GM18907 (cell line): ENCODE measurements around the gene PROB1.
"Not testable (repeated sequence)": the region's sequence is repeated elsewhere in the genome, so short reads cannot be mapped to it uniquely, and the experiment has no call there.

Source experiments
- ATAC-seq: cut with Tn5 transposase; IDR thresholded peaks from one replicate; pipeline ENCODE4 v1.9.1; 2021; ENCODE audit warnings: mild to moderate bottlenecking, moderate library complexity; ENCODE audit not compliant: unreplicated experiment

PROB1 gene

DNA sequence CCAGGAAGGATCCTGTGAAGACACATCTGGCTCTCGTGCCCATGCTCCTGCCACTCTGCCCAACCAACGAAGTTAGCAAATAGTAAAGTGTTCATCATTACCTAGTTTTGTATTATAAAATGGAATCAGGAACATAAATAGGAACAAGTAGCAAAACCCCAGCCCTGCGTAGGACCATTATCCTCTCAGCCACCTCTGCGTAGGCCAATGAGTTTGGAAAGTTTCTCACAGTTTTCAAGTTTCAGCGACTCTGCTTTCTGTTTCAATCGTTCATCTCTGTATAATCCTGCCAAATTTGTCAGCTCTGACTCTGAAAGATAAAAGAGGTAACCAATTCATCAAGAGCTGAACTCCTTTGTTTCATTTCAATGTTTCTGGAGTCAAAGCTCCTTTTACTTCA, 19.1 kb upstream of the PROB1 start:
- no peak for ATAC-seq

DNA sequence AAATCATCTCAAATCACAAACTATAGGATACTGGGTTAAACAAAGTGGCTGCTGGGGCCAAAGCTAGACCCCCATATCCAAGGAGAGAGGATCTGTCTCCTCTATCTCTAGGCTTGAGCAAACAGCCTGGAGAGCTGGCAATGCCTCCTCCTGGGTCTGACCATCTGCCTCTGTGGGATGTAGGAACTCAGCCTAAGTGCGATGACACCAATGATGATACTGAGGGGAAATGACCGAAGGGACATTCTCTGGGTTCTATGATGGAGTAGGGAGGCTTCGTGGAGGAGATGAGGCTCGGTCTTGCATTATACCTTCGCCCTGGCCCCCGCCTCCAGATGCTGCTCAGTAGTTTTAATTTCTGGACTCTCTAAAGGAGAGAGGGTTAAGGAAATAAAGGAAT, 18.2 kb upstream of the PROB1 start:
- ATAC-seq = no peak

GRCh38 chr5:139410993-139411828, 16.3 kb upstream of the PROB1 start:
- no peak for ATAC-seq

DNA sequence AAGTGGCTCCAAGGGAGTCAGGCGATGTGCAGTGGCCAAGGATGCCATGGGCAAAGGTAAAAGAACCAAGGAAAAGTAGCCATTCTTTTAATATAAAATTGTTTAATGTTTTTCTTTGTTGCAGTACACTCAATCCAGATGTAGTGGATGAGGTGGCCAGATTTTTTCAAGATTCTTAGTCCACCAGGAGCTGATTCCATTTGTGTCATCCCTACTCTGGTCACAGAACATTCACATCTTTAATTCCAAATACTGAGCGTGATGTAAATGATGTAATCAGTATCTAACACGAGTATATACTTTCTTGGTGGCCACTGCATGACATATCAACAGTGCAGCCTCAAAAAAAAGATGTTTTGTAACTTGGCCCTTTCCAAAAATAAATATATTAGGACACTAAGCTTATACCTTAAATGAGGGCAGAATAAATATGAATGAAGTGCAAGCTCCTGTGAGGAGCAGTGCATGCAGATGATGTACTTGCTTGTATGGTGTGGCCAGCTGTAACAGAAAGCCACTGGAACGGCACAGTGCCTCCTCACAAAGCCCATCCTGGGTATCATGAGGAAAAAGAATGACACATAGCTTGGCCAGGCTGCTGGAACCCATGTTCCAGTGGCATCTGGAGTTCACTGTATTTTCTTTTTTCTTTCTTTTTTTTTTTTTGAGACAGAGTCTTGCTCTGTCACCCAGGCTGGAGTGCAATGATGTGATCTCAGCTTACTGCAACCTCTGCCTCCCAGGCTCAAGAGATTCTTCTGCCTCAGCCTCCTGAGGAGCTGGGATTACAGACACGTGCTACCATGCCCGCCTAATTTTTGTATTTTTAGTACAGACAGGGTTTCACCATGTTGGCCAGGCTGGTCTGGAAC, 15.5 kb upstream of the PROB1 start:
- ATAC-seq = no peak

DNA sequence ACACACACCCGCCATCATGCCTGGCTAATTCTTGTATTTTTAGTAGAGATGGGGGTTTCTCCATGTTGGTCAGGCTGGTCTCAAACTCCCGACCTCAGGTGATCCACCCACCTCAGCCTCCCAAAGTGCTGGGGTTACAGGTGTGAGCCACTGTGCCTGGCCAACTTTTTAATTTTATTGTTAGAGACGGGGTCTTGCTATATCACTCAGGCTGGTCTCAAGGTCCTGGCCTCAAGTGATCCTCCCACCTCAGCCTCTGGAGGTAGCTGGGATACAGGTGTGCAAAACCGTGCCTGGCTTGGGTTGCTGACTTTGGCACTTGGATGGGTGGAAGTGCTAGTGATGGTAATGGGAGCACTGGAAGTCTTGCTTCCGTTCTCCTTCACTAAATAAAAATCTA, 14.2 kb upstream of the PROB1 start:
- ATAC-seq = not testable (repeated sequence)

GRCh38 chr5:139408191-139408590, 13.3 kb upstream of the PROB1 start:
- no peak for ATAC-seq

DNA sequence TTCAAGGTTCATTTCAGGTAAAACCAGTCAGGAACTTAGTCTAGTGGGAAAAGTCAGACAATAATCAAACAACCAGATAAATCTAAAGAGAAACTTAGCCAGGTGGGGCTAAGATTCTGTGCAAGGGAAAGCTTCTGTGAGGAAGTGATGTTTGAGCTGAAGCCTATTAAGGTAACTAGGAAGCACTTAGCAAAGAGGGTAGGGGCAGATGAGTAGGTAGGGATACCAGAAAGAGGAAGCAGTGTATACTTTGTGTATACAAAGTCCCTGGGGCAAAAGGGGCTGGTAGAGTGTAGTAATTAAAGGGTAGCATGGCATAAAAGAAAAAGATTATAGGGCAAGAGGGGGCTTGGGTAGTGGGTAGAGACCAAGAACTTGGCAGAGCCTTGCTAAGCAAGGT, 12.6 kb upstream of the PROB1 start:
- no peak for ATAC-seq

GRCh38 chr5:139406963-139407362, 12.1 kb upstream of the PROB1 start:
- no peak for ATAC-seq

- ATAC-seq = no peak
Observed at GRCh38 chr5:139404484-139404840, 9.6 kb upstream of the PROB1 start.

GRCh38 chr5:139403787-139404483, 9.0 kb upstream of the PROB1 start, which contains the start of gene SPATA24:
Gene SPATA24 (minus strand): TSS chr5:139404089. CDS start chr5:139404060, 29 bp downstream.
- ATAC-seq = peak; percentile 87

DNA sequence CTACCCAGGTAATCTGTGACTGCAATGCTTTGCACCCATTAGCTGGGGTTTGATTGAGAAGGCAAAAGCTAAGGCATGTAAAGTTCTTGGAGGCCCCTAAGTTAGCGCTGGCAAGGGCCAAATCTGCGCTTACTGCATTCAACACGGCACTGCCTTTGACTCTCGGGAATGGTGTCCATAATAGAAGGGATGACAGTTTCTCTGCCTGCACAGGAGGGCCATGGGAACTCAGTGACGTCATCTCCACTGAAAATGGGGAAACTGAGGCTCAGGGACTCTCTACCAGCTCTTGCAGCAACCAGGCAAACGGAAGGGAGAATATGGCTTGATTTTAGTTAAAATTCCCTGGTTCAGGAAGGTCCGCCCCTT, 8.5 kb upstream of the PROB1 start:
- ATAC-seq = no peak

DNA sequence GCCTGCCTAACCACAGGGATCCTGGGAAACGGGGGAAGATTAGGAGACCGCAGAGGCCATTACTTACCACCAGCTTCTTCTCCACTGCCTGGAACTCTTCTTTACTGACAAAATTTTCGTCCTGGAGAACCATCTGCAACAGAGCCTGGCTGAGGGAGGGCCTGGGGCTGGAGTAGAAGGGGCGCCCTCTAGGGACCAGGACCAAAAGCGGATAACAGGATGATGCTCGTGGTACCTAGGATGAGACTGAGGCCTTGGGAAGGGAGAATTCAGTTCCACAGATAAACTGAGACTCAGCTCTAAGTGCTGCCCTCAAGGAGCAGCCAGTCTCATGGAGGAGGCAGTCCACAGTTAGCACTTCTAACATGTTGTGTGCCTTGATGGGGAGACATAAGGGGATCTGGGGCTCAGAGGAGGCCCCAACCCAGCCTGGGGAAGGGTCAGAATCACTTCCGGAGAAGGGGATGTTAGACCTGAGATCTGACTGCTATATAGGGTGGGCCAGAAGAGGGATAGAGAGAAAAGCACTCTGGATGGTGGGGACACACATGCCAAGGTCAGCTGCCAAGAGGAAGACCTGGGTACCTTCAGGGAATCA, 7.8 kb upstream of the PROB1 start:
- ATAC-seq = no peak

GRCh38 chr5:139401546-139401945, 6.6 kb upstream of the PROB1 start:
- ATAC-seq = no peak

DNA sequence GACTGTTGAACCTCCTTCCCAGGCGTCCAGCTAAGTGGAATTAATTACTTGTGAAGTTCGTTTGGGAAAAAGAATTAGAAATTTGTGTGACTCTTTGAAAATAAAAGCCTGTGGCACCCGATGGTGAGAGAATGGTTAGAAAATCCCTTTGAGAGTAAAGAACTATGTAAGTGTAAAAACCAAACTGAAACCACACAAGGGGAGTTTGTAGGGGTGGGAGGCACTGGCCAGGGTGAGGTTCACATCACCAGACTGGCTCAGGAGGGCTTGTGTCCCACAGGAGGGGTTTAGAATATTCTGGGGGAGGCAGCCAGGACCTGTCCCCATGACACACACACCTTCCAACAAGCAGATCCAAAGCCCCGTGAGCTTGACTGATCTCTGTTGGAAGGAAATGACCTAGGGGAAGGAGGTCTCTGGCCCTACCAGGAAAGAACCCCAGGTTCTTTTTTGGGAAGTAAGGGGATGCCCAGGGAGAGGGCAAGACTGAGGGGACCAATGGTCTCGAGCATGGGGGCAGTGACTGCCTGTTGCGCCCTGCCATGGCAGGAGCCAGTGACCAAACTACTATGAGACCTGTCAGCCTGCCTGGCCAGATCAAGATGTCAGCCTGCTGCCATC, 4.7 kb upstream of the PROB1 start:
- peak; percentile 31 for ATAC-seq

- ATAC-seq = no peak
Observed at GRCh38 chr5:139397921-139398320, 3.0 kb upstream of the PROB1 start.

DNA sequence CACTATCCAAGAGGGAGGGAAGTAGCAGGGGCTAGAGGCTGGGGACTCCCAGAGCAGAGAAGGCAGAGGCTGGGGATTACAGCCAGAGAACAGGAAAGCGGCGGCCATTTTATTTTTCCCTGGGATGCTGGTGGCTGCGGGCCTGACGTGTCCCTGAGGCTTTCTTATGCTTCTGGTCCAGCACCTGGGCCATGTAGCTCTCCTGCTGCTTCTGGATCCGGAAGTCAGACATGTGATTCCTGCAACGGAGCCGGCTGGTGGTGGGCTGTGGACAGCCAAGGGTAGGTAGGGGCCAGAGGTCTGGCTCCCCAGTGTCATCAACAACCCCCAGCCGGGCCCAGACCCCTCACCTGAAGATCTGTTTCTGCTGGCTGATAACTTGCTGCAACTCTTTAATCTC, 1.8 kb upstream of the PROB1 start:
- ATAC-seq = no peak

DNA sequence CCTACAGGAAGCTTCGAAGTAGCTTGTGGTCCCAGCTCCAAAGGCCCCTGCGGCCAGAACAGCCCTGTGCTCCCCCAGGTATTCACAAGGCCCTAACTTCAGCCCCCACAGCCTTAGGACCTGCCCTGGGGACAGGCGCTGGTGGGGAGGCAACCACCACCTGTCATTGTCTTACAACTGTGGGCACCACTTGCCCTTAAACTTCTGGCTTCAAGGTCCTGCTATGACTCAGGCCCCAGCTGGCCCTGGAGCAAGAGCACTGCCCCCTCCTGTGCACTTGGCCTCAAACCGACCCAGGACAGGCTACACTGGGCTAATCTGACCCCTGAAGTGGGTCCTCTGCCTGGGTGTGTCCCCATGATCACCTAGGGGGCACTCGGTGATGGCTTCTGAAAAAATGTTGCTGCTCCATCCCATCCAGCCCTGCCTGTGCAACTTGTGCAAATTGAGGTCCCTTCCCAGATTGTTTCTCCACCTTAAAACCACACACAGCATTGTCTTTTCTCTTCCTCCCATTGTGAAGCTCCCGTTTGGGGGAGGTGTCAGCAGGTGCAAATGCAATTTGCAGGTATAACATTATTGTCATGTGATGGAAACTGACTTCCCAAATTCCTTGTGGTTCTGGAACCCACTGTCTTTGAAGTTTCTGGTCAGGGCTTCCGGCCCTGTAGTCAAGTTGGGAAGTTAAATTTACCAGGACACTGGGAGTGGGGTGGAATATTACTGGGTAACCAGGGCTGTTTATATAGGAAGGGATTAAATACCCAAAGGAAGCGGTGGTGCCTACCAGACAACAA, 1.1 kb upstream of the PROB1 start:
- ATAC-seq = no peak

- ATAC-seq = no peak
Observed at GRCh38 chr5:139394123-139394653, 716 bp downstream of the PROB1 start.

DNA sequence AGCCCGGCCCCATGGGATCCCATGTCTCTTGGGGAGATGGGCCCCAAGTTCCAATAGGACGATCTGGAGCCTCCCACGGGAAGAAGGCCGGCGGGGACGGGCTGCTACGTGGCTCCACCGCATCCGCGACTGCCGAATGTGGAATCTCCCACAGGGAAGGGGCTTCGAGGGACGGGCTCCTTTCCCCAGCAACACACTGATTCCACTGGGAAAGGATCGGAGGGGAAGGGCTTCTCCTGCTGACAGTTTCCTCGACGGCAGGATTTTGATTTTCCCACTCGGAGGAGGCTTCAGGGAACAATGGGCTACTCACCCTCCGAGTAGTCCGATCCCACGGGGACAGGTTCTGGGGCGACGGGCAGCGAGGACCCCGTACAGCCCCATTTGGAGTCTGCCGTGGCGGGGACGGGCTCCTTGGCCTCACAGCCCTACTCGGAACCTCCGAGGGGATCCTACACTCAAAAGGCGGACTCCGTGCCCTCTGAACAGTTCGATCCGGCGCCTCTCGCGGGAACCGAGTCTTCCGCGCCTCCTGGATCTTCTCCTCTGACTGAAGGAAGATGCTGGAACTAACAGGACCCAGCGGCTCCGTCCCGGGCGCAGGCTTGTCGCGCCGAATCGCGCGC, 1.3 kb downstream of the PROB1 start:
- no peak for ATAC-seq
